Measurements from ENCODE around the gene TSSK6.

Gene TSSK6

DNA sequence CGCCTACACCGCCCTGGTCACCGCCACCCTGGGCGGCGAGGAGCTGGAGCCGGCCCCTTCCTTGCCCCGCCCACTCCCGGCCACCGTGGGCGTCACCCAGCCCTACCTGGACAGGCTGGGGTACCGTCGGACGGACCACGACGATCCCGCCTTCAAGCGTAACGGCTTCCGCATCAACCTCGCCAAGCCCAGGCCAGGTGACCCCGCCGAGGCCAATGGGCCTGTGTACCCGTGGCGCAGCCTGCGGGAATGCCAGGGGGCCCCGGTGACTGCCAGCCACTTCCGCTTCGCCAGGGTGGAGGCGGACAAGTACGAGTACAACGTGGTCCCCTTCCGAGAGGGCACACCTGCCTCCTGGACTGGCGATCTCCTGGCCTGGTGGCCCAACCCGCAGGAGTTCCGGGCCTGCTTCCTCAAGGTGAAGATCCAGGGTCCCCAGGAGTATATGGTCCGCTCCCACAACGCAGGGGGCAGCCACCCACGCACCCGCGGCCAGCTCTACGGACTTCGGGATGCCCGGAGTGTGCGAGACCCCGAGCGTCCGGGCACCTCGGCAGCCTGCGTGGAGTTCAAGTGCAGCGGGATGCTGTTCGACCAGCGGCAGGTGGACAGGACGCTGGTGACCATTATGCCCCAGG is 29.7 kb upstream of the TSSK6 start:
- DNase-seq (ENCODE audit: low read depth in 2 of 2, low spot score in 1 of 2), result no peak

DNA sequence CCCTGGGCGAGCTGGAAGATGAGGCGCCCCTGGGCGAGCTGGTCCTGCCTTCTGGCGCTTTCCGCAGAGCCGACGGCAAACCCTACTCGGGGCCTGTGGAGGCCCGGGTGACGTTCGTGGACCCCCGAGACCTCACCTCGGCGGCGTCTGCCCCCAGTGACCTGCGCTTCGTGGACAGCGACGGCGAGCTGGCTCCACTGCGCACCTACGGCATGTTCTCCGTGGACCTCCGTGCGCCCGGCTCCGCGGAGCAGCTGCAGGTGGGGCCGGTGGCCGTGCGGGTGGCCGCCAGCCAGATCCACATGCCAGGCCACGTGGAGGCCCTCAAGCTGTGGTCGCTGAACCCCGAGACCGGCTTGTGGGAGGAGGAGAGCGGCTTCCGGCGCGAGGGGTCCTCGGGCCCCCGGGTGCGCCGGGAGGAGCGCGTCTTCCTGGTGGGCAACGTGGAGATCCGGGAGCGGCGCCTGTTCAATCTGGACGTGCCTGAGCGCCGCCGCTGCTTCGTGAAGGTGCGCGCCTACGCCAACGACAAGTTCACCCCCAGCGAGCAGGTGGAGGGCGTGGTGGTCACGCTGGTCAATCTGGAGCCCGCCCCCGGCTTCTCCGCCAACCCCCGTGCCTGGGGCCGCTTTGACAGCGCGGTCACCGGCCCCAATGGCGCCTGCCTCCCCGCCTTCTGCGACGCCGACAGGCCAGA is 29.1 kb upstream of the TSSK6 start:
- DNase-seq (ENCODE audit: low read depth in 2 of 2, low spot score in 1 of 2), result no peak

DNA sequence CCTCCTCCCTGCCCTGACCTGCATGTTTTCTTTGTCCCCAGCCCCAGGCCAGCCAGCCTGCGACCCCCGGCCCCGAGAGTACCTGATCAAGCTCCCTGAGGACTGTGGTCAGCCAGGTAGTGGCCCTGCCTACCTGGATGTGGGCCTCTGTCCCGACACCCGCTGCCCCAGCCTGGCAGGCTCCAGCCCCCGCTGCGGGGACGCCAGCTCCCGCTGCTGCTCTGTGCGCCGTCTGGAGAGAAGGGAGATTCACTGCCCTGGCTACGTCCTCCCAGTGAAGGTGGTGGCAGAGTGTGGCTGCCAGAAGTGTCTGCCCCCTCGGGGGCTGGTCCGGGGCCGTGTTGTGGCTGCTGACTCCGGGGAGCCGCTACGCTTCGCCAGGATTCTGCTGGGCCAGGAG is 28.3 kb upstream of the TSSK6 start:
- no peak for DNase-seq (ENCODE audit: low read depth in 2 of 2, low spot score in 1 of 2)

DNA sequence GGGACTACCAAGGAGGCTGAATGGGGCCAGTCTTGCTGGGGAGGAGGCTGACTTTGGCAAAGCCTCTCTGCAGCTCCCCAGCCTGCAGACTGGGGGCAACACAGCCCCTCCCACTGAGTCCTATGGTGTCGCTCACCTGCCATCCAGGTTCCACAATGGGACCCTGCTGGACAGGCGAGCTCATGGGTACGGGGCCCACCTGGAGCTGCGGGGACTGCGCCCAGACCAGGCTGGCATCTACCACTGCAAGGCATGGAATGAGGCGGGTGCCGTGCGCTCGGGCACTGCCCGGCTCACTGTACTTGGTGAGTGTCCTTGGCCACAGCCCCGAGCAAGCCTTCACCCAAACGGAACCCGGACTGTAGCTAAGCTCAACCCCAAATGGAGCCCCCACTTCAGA is 27.8 kb upstream of the TSSK6 start:
- no peak for DNase-seq (ENCODE audit: low read depth in 2 of 2, low spot score in 1 of 2)

DNA sequence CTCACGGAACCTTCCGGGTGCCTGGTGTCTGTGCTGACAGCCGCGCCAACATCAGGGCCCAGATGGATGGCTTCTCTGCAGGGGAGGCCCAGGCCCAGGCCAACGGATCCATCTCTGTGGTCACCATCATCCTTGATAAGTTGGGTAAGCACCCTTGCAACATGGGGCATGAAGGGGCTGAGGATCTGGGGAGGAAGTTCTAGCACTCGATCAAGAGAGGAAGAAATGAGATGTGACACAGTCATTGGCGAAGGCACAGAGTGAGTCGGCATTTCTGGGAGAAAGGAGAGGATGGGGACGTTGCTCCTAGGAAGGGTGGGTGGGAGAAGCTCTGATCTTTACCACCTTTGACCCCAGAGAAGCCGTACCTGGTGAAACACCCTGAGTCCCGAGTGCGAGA is 27.2 kb upstream of the TSSK6 start:
- no peak for DNase-seq (ENCODE audit: low read depth in 2 of 2, low spot score in 1 of 2)

DNA sequence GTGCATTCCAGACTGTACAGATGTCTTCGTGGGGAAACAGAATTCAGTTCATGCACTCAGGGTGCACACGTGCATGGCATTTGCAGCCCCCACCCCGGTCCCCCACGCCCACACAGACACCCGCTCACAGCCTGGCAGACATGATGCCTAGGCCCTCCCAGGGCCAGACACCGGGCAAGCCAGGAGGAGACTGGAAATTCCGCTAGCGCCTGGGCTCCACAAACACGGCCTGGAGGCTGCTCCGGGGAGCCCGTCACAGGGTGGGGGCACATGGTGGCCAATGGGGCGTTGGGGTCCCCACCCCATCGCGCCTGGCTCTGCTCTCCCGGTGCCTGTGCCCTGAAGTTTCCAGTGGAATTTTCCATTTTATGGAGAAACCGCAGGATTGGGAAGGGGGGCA is 26.3 kb upstream of the TSSK6 start:
- DNase-seq (ENCODE audit: low read depth in 2 of 2, low spot score in 1 of 2), result no peak

DNA sequence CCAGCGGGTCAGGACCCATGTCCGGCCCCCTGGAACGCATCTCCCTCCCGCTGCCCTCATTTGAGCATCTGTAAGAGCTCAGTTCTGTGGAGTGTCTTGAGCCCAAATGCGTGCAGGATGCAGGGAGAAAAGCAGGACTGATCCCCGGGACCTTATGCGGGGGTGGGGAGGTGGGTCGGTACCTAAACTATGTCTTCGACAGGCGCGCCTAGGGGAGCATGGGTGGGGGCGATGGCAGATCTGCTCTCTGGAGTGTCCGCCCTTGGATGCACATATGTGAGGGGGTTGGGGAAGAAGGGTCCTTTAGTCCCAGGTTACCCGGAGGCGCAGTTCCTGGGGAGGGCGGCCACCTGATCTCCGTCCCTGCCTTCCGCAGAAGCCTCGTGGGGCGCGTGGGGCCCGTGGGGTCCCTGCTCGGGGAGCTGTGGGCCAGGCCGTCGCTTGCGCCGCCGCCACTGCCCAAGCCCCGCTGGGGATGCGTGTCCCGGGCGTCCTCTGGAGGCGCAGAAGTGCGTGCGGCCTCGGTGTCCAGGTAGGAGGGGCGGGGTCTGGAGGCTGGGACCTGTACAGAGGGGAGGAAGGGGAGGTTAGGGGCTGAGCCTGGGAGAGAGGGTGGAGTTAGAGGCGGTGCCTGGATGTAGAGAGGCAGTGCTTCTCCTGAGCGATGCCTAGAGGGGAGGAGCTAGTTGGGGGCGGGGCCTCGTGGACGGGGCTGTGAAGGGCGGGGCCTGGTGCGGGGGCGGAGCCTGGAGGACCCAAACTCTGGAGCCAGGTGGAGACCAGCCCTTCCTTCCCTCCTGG is 25.6 kb upstream of the TSSK6 start:
- DNase-seq (ENCODE audit: low read depth in 2 of 2, low spot score in 1 of 2), result peak; percentile 32 to 55

DNA sequence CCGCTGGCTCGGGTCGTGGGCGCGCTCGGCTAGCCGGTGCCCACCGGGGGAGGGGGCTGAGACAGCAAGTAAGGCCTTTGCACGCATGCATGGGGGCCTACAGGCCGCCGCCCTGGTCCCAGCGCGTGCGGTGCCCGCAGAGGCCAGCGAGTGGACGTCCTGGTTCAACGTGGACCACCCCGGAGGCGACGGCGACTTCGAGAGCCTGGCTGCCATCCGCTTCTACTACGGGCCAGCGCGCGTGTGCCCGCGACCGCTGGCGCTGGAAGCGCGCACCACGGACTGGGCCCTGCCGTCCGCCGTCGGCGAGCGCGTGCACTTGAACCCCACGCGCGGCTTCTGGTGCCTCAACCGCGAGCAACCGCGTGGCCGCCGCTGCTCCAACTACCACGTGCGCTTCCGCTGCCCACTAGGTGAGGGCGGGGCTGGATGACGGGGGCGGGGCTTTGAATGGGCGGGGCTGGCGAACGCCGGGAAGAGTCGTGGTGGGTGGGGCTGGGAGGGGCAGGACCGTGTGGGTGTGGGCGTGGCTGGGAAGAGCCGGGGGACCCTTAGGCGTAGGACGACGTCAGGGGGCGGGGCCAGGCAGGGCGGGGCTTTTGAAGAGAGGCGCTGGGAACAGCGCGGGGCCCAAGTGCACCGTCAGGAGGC is 24.8 kb upstream of the TSSK6 start:
- DNase-seq (ENCODE audit: low read depth in 2 of 2, low spot score in 1 of 2), result peak in 1 of 2 donors; percentile 42

DNA sequence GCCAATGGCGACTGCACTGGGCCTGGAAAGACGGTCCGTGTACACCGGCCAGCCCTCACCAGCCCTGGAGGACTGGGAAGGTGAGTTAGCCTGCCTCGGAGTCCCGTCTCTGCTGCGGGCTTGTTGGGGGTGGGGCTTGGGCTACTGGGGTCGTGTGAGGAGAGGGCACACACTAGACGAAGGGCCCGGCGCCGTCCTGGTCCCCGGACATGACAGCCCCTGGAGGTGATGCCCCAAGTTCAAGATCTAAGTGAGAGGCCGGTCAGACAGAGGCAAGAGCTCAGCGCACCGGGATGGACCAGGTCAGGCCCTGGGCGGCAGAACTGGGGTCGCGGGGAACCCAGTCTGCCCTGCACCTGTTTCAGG is 24.3 kb upstream of the TSSK6 start:
- no peak for DNase-seq (ENCODE audit: low read depth in 2 of 2, low spot score in 1 of 2)

DNA sequence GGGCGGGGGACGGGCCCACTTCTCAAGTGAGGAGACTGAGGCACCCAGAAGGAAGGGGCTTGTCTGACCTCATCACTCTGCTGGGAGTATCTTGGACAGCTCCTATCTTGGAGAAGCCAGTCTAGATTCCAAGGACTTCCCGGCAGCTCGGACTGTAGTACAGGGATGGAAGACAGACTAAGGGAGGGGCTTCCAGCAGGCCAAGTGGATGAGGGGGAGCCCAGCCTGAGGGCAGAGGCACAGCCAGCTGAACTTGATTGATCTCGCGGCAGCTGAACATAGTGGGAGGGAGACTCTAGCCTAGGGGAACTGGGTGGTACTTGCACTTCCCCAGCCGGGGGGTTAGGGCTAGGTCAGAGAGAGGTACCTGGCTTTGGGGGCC is 23.4 kb upstream of the TSSK6 start:
- no peak for DNase-seq (ENCODE audit: low read depth in 2 of 2, low spot score in 1 of 2)

DNA sequence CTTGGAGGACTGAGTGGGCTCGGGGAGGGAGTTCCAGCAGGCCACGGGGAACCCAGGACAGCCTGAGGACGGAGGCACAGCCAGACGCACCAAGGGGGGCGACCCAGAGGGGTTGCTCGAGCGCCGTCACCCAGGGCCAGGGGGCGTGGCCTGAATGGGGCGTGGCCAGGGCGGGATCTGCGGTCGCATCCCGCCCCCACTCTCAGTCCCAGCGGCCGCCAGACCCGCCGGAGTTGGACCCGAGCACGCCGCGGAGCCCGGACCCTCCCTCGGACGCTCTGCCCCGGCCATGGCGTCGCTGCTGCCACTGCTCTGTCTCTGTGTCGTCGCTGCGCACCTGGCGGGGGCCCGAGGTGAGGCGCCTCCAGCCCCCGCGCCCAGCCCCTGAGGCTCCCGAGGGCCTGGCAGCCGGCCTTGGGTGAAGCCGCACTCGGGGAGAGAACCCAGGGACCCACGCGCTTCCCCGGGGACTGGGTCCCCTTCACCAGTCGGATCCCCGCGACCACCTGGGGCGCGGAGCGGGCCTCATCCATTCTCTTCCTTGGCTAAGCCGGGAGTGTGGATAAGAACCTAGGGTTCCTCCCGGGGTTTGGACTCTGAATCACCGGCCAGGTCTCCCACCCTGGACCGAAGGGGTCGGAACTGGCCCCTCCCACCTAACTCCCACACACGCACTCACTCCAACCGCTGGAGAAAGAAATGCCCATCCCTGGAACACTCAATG is 22.9 kb upstream of the TSSK6 start, which contains the start of gene CILP2:
TSS of gene CILP2 (plus strand) at position 205 of the 724 bp plus-strand sequence. CDS start at position 290, 85 bp downstream.
- DNase-seq (ENCODE audit: low read depth in 2 of 2, low spot score in 1 of 2), result no peak

DNA sequence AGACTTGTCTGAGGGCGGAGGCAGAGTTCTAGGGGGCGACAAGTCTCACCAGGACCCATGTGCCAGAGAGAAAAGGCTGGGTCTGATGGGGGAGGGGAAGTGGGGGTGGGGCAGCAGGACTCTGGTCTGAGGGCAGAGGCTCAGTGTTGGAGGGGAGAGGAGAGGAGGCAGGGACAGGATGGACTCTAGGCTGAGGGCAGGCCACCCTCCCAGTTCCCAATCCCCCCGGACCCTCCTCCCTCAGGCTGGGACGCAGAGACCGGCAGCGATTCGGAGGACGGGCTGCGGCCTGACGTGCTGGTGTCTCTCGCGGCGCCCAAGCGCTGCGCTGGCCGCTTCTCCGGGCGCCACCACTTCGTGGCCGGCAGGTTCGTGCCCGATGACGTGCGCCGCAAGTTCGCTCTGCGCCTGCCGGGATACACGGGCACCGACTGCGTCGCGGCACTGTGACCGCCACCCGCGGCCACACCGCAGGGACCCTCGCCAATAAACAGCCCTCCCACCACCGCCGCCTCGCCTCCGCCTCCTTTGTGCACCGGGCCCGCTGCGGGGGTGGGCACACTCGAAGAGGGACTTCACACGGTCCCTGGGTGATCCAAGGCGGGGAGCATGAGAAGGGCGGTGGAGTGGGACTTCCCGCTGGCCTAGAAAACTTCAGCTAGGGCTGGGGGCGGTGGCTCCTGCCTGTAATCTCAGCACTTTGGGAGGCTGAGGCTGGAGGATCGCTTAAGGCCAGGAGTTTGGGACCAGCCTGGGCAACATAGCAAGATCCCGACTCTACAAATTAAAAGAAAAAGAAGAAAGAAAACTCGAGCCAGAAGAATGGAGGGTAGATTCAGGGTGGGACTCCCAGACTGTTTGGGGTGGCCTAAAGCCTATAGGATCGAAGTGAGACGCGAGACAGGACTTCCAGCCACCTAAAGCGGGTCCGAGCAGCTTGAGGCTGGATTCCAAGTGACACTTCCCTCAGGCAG is 22.0 kb upstream of the TSSK6 start:
- no peak for DNase-seq (ENCODE audit: low read depth in 2 of 2, low spot score in 1 of 2)

DNA sequence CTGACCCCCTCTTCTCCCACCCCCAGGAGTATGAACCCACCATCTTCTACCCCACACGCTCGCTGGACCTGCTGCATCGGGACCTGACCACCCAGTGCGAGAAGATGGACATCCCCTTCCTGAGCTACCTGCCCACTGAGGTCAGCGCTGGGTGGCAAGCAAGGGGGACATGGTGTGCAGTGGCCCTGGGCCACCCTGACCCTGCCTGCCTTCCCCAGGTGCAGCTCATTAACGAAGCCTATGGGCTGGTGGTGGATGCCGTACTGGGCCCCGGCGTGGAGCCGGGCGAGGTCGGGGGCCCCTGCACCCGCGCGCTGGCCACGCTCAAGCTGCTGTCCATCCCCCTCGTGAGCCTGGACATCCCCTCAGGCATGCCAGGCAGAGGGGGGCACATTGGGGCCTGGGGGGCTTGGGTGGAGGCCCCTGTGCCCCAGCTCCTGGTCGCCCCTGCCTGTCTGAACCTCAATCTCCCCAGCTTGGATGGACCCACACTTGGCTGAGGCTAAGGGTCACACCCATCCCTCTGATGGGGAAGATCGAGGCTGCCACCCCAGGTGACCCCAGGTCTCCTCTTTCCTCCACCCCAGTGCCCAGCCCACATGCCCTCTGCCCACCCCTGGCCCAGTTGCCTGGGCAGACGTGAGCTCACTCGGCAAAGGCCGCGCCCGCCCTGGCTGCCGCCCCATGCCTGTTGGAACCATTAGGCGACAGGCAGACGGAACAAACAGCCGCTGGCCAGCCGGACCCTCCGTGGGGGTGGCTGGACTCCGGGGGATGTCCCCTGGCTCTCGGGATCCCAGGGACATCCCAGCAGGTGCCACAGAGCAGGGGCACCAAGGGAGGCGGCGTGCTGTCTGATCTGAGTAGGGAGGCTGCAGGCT is 20.2 kb upstream of the TSSK6 start:
- no peak for DNase-seq (ENCODE audit: low read depth in 2 of 2, low spot score in 1 of 2)

DNA sequence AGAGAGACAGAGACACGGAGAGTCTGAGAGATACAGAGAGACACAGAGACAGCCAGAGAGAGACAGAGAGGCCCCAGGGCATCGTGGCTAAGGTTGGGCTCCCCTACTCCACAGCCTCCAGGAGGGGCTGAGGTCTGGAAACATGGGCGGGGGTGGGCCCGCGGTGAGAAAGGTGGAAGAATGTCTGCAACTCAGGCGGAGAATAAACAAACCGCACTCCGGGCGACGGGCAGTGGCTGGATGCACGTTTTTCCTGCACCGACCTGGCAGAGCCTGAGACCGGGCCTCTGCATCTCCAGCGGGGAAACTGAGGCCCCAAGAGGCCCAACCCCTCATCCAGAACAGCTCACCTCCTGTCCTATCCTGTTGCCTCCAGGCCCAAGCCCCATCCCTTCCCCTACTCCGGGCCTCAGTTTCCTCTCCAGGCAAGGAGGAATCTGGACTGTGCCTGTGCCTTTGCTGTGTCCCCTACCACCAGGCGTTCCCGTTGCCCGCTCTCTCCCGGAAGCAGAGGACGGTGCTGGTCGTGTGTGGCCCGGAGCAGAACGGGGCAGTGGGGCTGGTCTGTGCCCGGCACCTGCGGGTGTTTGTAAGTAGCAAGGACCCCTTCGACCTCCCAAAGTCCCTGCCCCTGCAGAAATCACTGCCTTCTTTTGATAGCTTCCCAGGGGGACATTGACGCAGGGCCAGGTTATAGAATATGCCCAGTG is 19.4 kb upstream of the TSSK6 start:
- DNase-seq (ENCODE audit: low read depth in 2 of 2, low spot score in 1 of 2), result no peak

DNA sequence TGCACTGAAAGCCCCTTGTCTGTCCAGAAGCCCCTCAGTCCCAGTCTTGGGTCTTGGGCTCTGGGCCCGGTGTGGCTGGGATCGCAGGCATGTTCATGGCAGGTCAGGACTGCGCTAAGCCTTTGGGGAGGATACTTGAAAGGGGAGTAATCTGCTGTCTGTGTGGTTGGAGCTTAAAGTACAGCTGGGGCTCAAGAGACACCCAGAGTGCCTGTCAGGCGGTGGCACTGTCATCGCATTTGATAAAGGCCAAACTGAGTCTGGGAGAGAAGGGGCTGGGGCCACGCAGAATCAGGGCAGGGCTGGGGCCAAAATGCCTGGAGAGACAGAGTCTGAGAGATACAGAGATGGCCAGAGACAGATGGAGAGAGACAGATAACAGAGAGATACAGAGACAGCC is 18.5 kb upstream of the TSSK6 start:
- DNase-seq (ENCODE audit: low read depth in 2 of 2, low spot score in 1 of 2), result no peak

DNA sequence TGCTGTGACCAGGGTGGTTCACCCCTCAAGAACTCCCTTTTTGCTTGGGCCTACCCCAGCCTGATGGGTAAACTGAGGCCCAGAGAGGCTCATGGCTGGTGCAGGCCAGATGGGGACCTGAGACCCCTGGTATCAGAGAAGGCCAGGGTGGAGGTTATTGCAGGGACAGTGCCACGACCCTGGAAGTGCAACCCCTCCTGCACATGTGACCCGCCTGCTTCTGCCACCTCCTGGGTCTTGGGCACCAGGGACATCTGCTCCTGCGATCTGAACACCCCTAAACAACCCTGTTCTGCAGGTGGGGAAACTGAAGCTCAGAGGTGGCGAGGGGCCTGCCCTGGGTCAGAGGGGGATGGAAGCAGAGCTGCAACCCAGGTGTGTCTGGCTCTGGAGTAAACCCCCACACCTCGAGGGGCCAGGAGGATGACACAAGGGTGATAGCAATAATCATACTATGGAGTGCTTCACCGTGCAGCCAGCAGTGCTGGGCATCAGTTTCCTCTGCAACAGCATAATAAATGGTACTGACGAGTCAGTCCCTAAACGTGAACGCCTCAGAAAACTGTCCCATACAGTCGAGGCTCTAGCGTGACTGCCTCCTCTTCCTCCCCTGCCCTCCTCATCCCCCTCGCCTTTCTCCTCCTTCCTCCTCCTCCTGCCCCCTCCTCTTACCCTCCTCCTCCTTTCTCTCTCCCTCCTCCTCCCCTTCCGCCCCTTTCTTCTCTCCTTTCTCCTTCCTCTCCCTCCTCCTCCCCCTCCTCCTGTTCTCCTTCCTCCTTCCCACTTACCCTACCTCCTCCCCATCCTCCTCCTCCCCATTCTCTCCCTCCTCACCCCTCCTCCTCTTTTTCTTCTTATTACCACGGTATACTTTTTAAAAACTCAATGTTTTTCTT is 17.7 kb upstream of the TSSK6 start:
- DNase-seq (ENCODE audit: low read depth in 2 of 2, low spot score in 1 of 2), result no peak

Measured in stimulated activated CD8-positive, alpha-beta memory T cell treated with anti-CD3 and anti-CD28 coated beads, Interleukin-4, amount 100 ng/mL, for 1 hour (primary cell).